H9 (cell line): ENCODE results near the gene IRF2. TPM values are rescaled to one million over a fixed set of nuclear protein-coding genes. Genes with fewer than 3 reads are reported as not detected.

Experiments
- DNase-seq: peaks from one replicate; pipeline ENCODE4 v3.0.0-alpha.2; 2017
- H2AFZ ChIP-seq: one replicate; pipeline ENCODE4 v1.6.1; 2013; ENCODE audit warnings: mild to moderate bottlenecking, low read length, control low read depth, moderate library complexity
- H2AK5ac ChIP-seq: 2 replicates; pipeline ENCODE4 v1.6.1; 2013; ENCODE audit warnings: low read length, control low read depth, mixed read lengths; ENCODE audit not compliant: insufficient read length
- H2BK120ac ChIP-seq: one replicate; pipeline ENCODE4 v1.6.1; 2013; ENCODE audit warnings: low read depth, mild to moderate bottlenecking, low read length, control low read depth, inconsistent platforms; ENCODE audit not compliant: poor library complexity, severe bottlenecking
- H2BK12ac ChIP-seq: 2 replicates; pipeline ENCODE4 v1.6.1; 2013; ENCODE audit warnings: low read length, control low read depth, mixed read lengths, low read depth; ENCODE audit not compliant: insufficient read length
- H2BK15ac ChIP-seq: 2 replicates; pipeline ENCODE4 v1.6.1; 2013; ENCODE audit warnings: low read depth, low read length, control low read depth
- H2BK20ac ChIP-seq: one replicate; pipeline ENCODE4 v1.6.1; 2013; ENCODE audit warnings: low read depth, mild to moderate bottlenecking, low read length, control low read depth, inconsistent platforms; ENCODE audit not compliant: poor library complexity, severe bottlenecking
- H2BK5ac ChIP-seq: 2 replicates; pipeline ENCODE4 v1.6.1; 2013; ENCODE audit warnings: low read length, control low read depth, mixed read lengths; ENCODE audit not compliant: insufficient read length
- H3K14ac ChIP-seq: 2 replicates; pipeline ENCODE4 v1.6.1; 2013; ENCODE audit warnings: low read length, control low read depth; ENCODE audit not compliant: insufficient read depth
- H3K18ac ChIP-seq: 2 replicates; pipeline ENCODE4 v1.6.1; 2013; ENCODE audit warnings: low read depth, mild to moderate bottlenecking, mixed read lengths, low read length, control low read depth; ENCODE audit not compliant: insufficient read length
- H3K23ac ChIP-seq: 2 replicates; pipeline ENCODE4 v1.6.1; 2013; ENCODE audit warnings: low read length, control low read depth, mixed read lengths, low read depth; ENCODE audit not compliant: insufficient read length
- H3K23me2 ChIP-seq: 2 replicates; pipeline ENCODE4 v1.6.1; 2013; ENCODE audit warnings: low read depth, mild to moderate bottlenecking, mixed read lengths, low read length, control low read depth; ENCODE audit not compliant: insufficient read length, poor library complexity, severe bottlenecking
- H3K27ac ChIP-seq: 2 replicates; pipeline ENCODE4 v1.5.1; 2013; ENCODE audit warnings: low read length, control low read depth, mixed read lengths, low read depth; ENCODE audit not compliant: insufficient read length
- H3K27me3 ChIP-seq: 2 replicates; pipeline ENCODE4 v1.6.1; 2013; ENCODE audit warnings: low read length, control low read depth, inconsistent platforms; ENCODE audit not compliant: insufficient read depth
- H3K4ac ChIP-seq: 2 replicates; pipeline ENCODE4 v1.6.1; 2013; ENCODE audit warnings: low read depth, mild to moderate bottlenecking, control low read depth, inconsistent platforms, low read length, moderate library complexity
- H3K4me1 ChIP-seq: 2 replicates; pipeline ENCODE4 v1.6.1; 2013; ENCODE audit warnings: low read length, control low read depth, inconsistent platforms; ENCODE audit not compliant: insufficient read depth
- H3K4me2 ChIP-seq: 2 replicates; pipeline ENCODE4 v1.6.1; 2013; ENCODE audit warnings: low read length, control low read depth, mixed read lengths; ENCODE audit not compliant: insufficient read length, insufficient read depth
- H3K56ac ChIP-seq: 2 replicates; pipeline ENCODE4 v1.6.1; 2013; ENCODE audit warnings: low read depth, mild to moderate bottlenecking, mixed read lengths, low read length, control low read depth; ENCODE audit not compliant: insufficient read length
- H3K79me1 ChIP-seq: 2 replicates; pipeline ENCODE4 v1.6.1; 2013; ENCODE audit warnings: low read depth, mild to moderate bottlenecking, moderate library complexity, low read length, control low read depth, inconsistent platforms; ENCODE audit not compliant: insufficient read depth, poor library complexity, severe bottlenecking
- H3K79me2 ChIP-seq: 2 replicates; pipeline ENCODE4 v1.6.1; 2013; ENCODE audit warnings: low read length, control low read depth, inconsistent platforms; ENCODE audit not compliant: insufficient read depth
- H3K9ac ChIP-seq: 2 replicates; pipeline ENCODE4 v1.6.1; 2013; ENCODE audit warnings: low read length, control low read depth, mixed read lengths; ENCODE audit not compliant: insufficient read length; ENCODE audit errors: extremely low read depth
- H3K9me3 ChIP-seq: one replicate; pipeline ENCODE4 v1.6.1; 2013; ENCODE audit warnings: low read depth, low read length, inconsistent platforms; ENCODE audit not compliant: control insufficient read depth
- H3T11ph ChIP-seq: one replicate; pipeline ENCODE4 v1.6.1; 2013; ENCODE audit warnings: mild to moderate bottlenecking, low read length, control low read depth, inconsistent platforms
- H4K20me1 ChIP-seq: one replicate; pipeline ENCODE4 v1.6.1; 2013; ENCODE audit not compliant: control insufficient read depth, insufficient read length, insufficient read depth
- H4K5ac ChIP-seq: 2 replicates; pipeline ENCODE4 v1.6.1; 2013; ENCODE audit warnings: low read depth, mild to moderate bottlenecking, mixed read lengths, low read length, control low read depth; ENCODE audit not compliant: insufficient read length
- H4K8ac ChIP-seq: replicated peaks from 2 replicates; pipeline ENCODE4 v1.6.1; 2013; ENCODE audit warnings: low read length, control low read depth, mixed read lengths, low read depth; ENCODE audit not compliant: insufficient read length
- H4K91ac ChIP-seq: 2 replicates; pipeline ENCODE4 v1.6.1; 2013; ENCODE audit warnings: low read depth, mild to moderate bottlenecking, moderate library complexity, mixed read lengths, low read length, control low read depth; ENCODE audit not compliant: insufficient read length
- H3K27ac Mint-ChIP-seq, 3 experiments: 2 replicates in 2 of 3; 3 replicates in 1 of 3; pipeline ENCODE4 v1.8.0; 2020 to 2021; ENCODE audit warnings: mixed read lengths in 3 of 3, mild to moderate bottlenecking in 1 of 3, moderate library complexity in 1 of 3
- H3K27me3 Mint-ChIP-seq: 2 replicates; pipeline ENCODE4 v1.8.0; 2021; ENCODE audit warnings: low read depth, mild to moderate bottlenecking, moderate library complexity, mixed read lengths
- H3K36me3 Mint-ChIP-seq, 3 experiments: 2 replicates in 2 of 3; 3 replicates in 1 of 3; pipeline ENCODE4 v1.8.0; 2020 to 2021; ENCODE audit warnings: low read depth in 3 of 3, mixed read lengths in 3 of 3; ENCODE audit not compliant: insufficient read depth in 1 of 3
- H3K4me1 Mint-ChIP-seq, 2 experiments: 2 replicates each; pipeline ENCODE4 v1.8.0; 2020; ENCODE audit warnings: mixed read lengths in 2 of 2
- H3K4me3 Mint-ChIP-seq, 2 experiments: 2 replicates in 1 of 2; 3 replicates in 1 of 2; pipeline ENCODE4 v1.8.0; 2020 to 2021; ENCODE audit warnings: mild to moderate bottlenecking in 2 of 2, mixed read lengths in 2 of 2, moderate library complexity in 1 of 2
- H3K9me3 Mint-ChIP-seq, 2 experiments: 2 replicates in 1 of 2; 3 replicates in 1 of 2; pipeline ENCODE4 v1.8.0; 2020; ENCODE audit warnings: mild to moderate bottlenecking in 2 of 2, mixed read lengths in 2 of 2, moderate library complexity in 1 of 2
- CTCF ChIP-seq: fragments of 200-600 bp; sonication (generic); conservative IDR thresholded peaks from 3 replicates; pipeline ENCODE4 v1.8.0; 2021; ENCODE audit warnings: antibody characterized with exemption, mild to moderate bottlenecking
- WGBS: extraction: QIAGEN DNeasy Blood & Tissue Kit; methylation state at CpG from one replicate; pipeline ENCODE4 v1.1.7; 2013; ENCODE audit warnings: missing lambda C conversion rate, low lambda C conversion rate, mixed read lengths; ENCODE audit not compliant: insufficient read length; ENCODE audit errors: extremely low coverage; 5-methylcytosine and 5-hydroxymethylcytosine counted together
- total RNA-seq: library from RNA; stranded (reverse); gene quantifications from 2 replicates; pipeline ENCODE4 v1.2.1, GENCODE V29; 2021

The IRF2 gene
- total RNA-seq, 1 experiment from 2014 or later: 13.5 TPM

DNA sequence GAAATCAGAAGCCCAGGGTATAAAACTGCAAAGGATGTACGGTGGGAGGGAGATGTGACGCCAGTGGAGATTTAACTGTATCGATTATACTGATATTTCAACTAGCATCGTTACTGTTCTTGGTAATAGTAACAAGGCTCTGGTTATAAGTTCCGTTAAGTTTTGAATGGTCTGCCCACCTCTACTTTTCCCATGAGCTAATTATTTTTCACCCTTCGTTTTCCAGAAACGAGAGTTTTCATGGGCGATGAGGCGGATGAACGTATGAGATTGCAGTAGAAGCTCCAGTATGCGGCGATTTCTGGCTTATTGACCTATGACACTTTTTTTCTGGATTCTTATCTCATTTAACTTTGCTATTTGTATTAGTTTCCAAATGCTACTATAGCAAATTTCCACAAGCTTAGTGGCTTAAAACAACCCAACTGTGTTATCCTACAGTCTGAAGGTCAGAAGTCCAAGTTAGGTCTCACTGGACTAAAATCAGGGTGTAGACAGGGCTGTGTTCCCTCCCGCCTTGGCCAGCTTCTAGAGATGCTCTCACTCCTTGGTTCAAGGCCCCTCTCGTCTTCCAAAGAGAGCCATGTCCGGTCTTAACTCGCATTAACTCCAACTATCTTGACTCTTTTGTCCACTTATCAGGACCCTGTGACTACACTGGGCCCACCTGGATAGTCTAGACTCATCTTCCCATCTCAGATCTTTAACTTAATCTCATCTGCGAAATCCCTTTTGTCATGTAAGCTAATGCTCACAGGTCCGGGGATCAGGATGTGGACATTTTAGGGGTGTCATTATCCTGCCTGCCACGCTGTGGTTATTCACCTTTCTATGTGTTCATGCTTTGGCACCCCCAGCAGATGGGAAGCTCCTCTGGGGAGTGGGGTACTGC lies 122.5 kb downstream of the IRF2 start:
- H2AK5ac ChIP-seq: no peak overlapping the region
- no peak overlapping the region for H3K4me2 ChIP-seq
- H2BK20ac ChIP-seq: no peak overlapping the region
- H3K9me3 Mint-ChIP-seq: peaks cover 0 to 5% of the 10 kb centered on the region in 2 experiments; a peak in 1 of 5 replicates
- H3K36me3 Mint-ChIP-seq: peaks cover 0 to 8% (median 0%) of the 10 kb centered on the region in 3 experiments; a peak in 1 of 7 replicates
- no peaks in the 10 kb centered on the region for H3K79me1 ChIP-seq
- no peak overlapping the region for H3K9ac ChIP-seq
- H2AFZ ChIP-seq: no peak overlapping the region
- no peak overlapping the region for H4K5ac ChIP-seq
- no peaks in the 10 kb centered on the region for H4K20me1 ChIP-seq
- DNase-seq: no peak
- no peaks in the 10 kb centered on the region for H3K79me2 ChIP-seq
- H3T11ph ChIP-seq: no peak overlapping the region
- H3K4me1 Mint-ChIP-seq: peaks cover 27 to 28% of the 10 kb centered on the region in 2 experiments
- H2BK120ac ChIP-seq: no peak overlapping the region
- H2BK15ac ChIP-seq: no peak overlapping the region
- no CpG with 5 or more reads among the region's 19 CpGs for WGBS
- H3K27me3 Mint-ChIP-seq: peaks cover 2% of the 10 kb centered on the region
- no peak overlapping the region for H3K14ac ChIP-seq
- no peaks in the 10 kb centered on the region for H3K23me2 ChIP-seq
- H3K56ac ChIP-seq: no peak overlapping the region
- H3K4me1 ChIP-seq: peaks cover 16% of the 10 kb centered on the region; the same call in 1 of the 2 replicates
- H2BK5ac ChIP-seq: no peak overlapping the region
- no peak overlapping the region for H3K23ac ChIP-seq
- H3K18ac ChIP-seq: no peak overlapping the region
- H4K8ac ChIP-seq: no peak overlapping the region
- H3K27ac ChIP-seq: no peak overlapping the region
- no peak for TF ChIP-seq CTCF
- no peak overlapping the region for H3K4ac ChIP-seq
- no peak overlapping the region for H4K91ac ChIP-seq
- H3K4me3 Mint-ChIP-seq: no peak overlapping the region
- no peaks in the 10 kb centered on the region for H3K9me3 ChIP-seq
- no peak overlapping the region for H2BK12ac ChIP-seq
- no peaks in the 10 kb centered on the region for H3K27me3 ChIP-seq
- H3K27ac Mint-ChIP-seq: no peak overlapping the region
